ENCODE data around the gene RRAGB.
"Not testable (repeated sequence)": the region's sequence is repeated elsewhere in the genome, so short reads cannot be mapped to it uniquely, and the experiment has no call there.

The RRAGB gene

GRCh38 chrX:55767100-55767499 lies 49.6 kb downstream of the RRAGB start:
- no peak for DNase-seq (ENCODE audit: low read depth, low spot score)

GRCh38 chrX:55774419-55774818 lies 56.9 kb downstream of the RRAGB start:
- DNase-seq (ENCODE audit: low read depth, low spot score) = not testable (repeated sequence)

- no peak for DNase-seq (ENCODE audit: low read depth, low spot score)
Observed at GRCh38 chrX:55777596-55777995, 60.0 kb downstream of the RRAGB start.

- no peak for DNase-seq (ENCODE audit: low read depth, low spot score)
Observed at GRCh38 chrX:55778322-55778721, 60.8 kb downstream of the RRAGB start.

- DNase-seq (ENCODE audit: low read depth, low spot score) = no peak
Observed at GRCh38 chrX:55783723-55784122, 66.2 kb downstream of the RRAGB start.

- DNase-seq (ENCODE audit: low read depth, low spot score) = no peak
Observed at GRCh38 chrX:55787063-55787462, 69.5 kb downstream of the RRAGB start.

GRCh38 chrX:55787727-55788126 lies 70.2 kb downstream of the RRAGB start:
- DNase-seq (ENCODE audit: low read depth, low spot score) = no peak

- no peak for DNase-seq (ENCODE audit: low read depth, low spot score)
Observed at GRCh38 chrX:55794405-55794804, 76.9 kb downstream of the RRAGB start.

- DNase-seq (ENCODE audit: low read depth, low spot score) = no peak
Observed at GRCh38 chrX:55796496-55796895, 78.9 kb downstream of the RRAGB start.

- DNase-seq (ENCODE audit: low read depth, low spot score) = no peak
Observed at GRCh38 chrX:55801811-55802210, 84.3 kb downstream of the RRAGB start.

Measured in smooth muscle cell of the brain vasculature (primary cell).